NK-92 treated with Interleukin-12 subunit alpha and Interleukin-12 subunit beta, amount 100 ng/mL, for 24 hours (cell line): ENCODE measurements around the gene RWDD1.

Experiments
- DNase-seq: peaks from one replicate; lab custom pipeline; 2025; lab: John Stamatoyannopoulos, UW

The RWDD1 gene

DNA sequence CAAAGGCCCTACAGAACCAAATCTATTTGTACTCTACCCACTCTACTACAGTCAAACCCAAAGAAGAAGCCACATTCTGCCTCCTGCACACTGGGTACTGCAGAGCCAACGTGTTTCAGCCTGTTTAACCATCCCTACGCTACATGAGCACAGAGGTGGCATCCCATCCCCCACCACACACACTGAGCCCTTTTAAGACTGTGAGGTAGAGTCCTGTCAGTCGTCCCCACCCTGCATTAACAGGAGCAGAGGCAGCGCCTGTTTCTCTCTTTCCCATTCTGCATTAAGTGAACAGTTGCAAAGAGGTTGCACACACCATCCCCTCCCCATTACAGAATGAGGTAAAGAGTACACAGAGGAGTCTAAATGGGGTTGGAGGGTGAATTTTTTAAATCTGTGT lies 39.8 kb downstream of the RWDD1 start:
- DNase-seq, result no peak

DNA sequence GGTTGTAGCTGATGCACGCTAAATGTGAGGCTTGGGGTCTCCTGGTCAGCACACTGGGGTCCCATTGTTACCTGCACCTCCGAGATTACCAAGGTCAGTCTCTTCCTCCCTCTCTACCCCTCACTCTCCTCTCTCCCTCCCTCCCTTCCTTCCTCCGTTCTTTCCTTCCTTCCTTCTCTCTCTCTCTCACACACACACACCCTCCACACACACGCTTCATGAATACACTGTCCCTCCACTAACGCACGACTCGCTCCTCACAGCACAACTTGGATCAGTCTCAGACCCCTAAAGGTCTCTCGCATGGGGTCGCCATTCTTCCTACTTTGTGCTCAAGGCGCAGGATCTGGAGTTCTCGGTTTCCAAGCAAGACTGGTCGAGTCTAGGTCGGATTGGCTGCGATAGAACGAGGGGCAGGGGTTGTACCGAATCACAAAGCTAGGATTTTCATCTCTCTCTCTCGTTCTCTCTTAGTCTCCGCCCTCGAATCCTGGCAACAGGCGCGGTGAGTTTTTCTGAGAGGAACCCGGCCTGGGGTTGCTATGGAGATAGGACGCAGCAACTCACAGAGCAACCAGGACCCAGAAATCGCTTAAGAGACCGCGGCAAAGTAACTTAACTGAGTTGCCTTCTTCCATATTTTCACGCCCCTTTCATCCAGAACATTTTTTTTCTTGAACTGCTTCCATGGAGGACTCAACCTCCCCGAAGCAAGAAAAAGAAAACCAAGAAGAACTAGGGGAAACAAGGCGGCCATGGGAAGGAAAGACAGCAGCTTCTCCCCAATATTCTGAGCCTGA lies 44.8 kb downstream of the RWDD1 start, which contains the start of gene RSPH4A:
TSS of gene RSPH4A (plus strand) at position 543 of the 800 bp plus-strand sequence. CDS start at position 688, 145 bp downstream.
- no peak for DNase-seq

DNA sequence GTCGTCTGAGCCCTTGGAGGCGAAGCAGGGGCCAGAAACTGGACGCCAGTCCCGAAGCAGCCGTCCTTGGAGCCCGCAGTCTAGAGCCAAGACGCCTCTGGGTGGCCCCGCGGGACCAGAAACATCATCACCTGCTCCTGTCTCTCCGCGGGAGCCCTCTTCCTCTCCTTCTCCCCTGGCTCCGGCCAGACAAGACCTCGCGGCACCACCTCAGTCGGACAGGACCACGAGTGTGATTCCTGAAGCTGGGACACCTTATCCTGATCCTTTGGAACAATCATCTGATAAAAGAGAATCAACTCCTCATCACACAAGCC lies 45.4 kb downstream of the RWDD1 start:
- no peak for DNase-seq

DNA sequence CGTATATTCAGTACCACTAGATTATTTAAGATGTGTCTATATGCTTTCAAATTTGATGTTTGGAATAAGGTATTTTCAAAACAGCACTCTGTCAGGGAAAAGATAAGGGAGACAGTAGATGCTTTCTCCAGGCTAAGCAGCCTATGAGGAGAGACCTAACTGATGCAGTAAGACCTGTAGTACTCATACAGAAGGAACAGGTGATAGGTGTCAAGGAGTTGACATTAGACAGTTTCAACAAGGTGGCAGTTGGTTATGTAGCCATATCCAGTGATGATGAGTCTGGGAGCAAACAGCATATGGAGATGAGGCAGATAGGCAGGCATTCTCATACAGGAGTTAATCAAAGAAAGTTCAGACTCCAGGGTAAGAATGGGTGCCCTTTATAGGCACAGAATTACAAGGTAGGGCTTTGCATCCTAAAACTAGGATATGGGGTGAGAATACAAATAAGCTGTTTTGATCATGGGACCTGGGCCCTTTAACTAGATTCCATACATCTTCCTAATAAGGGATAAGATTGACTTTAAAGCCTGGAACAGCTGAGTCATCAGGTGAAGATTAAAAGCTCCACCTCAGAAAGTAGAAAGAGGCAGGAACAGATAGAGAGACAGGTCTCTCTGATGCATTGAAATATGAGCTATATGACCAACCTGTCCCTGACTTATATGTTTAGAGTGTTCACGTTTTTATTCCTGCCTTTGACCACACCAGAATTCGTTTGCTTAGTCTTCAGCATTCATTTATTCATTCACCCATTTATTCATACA lies 52.9 kb downstream of the RWDD1 start:
- DNase-seq, result no peak

DNA sequence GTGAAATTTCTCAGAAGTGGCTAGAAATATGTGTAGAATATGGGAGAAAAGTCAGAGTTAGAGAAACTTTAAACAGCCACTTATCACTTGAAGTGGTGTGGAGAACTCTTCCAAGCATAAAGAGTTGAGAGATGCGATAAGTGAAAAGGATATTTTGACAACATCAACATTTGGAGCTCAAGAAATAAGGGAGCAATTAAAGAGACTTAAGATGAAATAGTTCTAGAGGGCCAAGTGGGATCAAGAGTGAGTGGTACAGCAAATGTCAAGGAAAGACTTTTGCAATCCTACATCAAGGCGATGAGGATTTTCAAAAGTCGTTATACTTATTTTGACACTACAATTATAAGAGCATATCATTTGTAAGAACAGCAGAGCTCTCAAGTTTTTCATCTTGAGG lies 54.6 kb downstream of the RWDD1 start:
- no peak for DNase-seq

DNA sequence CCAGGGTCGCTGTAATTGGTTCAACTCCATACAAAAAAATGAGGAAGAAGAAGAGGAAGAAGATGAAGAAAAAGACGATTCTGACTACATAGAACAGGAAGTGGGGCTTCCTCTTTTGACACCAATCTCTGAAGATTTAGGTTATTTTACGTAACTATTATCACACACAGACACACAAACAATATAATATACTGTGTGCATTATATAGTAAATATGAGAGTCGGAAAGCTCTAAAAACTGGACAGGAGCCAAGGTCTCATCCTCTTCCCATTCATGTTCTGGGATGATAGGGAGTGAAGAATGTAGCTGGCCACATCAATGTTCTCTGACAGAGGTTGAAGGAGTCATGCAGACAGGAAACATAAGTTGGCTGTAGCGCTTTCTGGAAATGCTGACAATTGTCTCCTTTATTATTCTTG lies 58.3 kb downstream of the RWDD1 start:
- DNase-seq, result no peak

DNA sequence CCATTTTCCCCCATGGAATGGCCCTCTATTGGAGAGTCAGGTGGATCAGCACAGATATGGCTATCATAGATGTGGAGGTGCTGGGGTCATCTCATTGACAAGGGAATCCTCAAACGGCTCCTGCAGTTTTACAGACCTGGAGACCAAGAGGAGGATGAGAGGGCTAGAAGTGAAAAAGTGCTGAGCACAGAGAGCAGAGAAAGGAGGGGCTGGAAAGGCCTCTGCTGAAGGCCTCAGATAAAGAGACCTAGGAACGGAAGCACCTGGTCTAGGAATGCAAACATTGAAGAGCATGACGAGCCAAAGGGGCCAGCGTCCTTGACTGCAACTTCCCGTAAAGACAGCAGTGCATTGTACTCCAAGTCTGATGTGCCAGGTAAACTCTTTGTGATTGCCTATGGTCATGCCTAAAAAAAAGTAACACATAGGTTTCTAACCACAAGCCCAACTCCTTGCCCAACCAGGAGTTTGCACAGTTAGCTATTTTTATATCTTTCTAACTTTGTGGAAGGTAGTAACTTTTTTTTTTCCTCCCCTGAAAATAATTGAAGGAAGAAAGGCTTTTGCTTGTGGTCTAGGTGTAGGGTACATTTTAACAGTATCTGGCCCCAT lies 60.2 kb downstream of the RWDD1 start:
- no peak for DNase-seq

DNA sequence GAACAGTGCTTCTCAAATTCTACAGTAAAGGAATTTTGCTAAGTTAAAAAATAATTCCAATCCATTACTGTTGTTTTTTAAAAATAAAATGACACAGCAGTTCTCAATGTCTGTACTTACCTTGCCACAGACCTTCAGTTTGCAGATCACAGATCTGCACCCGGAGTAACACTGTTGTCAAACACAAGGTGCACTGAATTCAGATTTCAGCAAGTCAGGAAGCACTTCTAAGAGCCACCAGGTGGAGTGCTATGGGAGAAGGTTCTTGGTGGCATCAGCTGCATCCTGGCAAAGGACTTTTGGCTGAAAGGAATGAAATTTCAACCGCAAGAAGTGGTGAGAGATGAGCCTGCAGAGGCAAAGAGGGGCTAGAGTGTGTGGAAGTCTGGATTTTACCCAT lies 62.4 kb downstream of the RWDD1 start:
- DNase-seq, result no peak
